ENCODE data around the gene MYO1F.
"Not testable (repeated sequence)": the region's sequence is repeated elsewhere in the genome, so short reads cannot be mapped to it uniquely, and the experiment has no call there.

MYO1F gene

GRCh38 chr19:8596168-8596567 lies 18.9 kb upstream of the MYO1F start:
- no peak for DNase-seq

- DNase-seq, result no peak
Observed at GRCh38 chr19:8595651-8596050, 18.4 kb upstream of the MYO1F start.

GRCh38 chr19:8593931-8594330 lies 16.7 kb upstream of the MYO1F start:
- DNase-seq, result no peak

GRCh38 chr19:8592231-8593009 lies 15.2 kb upstream of the MYO1F start:
- peak; percentile 95 for DNase-seq

- no peak for DNase-seq
Observed at GRCh38 chr19:8589177-8589714, 12.0 kb upstream of the MYO1F start.

GRCh38 chr19:8585894-8586750 lies 8.9 kb upstream of the MYO1F start:
- DNase-seq, result peak; percentile 71

GRCh38 chr19:8584965-8585893 lies 8.0 kb upstream of the MYO1F start:
- DNase-seq, result no peak

GRCh38 chr19:8580710-8581281 lies 3.6 kb upstream of the MYO1F start:
- DNase-seq, result peak; percentile 88

- DNase-seq, result peak; percentile 88
Observed at GRCh38 chr19:8578642-8579265, 1.5 kb upstream of the MYO1F start.

- no peak for DNase-seq
Observed at GRCh38 chr19:8577741-8578140, 499 bp upstream of the MYO1F start.

- peak; percentile 29 for DNase-seq
Observed at GRCh38 chr19:8576273-8576993, 809 bp downstream of the MYO1F start.

- DNase-seq, result peak; percentile 54
Observed at GRCh38 chr19:8575467-8575997, 1.7 kb downstream of the MYO1F start.

GRCh38 chr19:8574619-8574922 lies 2.7 kb downstream of the MYO1F start:
- not testable (repeated sequence) for DNase-seq

GRCh38 chr19:8573316-8573715 lies 3.9 kb downstream of the MYO1F start:
- DNase-seq, result no peak

GRCh38 chr19:8571006-8571411 lies 6.2 kb downstream of the MYO1F start:
- DNase-seq, result peak; percentile 36

GRCh38 chr19:8569066-8569771 lies 8.0 kb downstream of the MYO1F start:
- DNase-seq, result peak; percentile 72

GRCh38 chr19:8567522-8568172 lies 9.6 kb downstream of the MYO1F start:
- no peak for DNase-seq

GRCh38 chr19:8566855-8567254 lies 10.4 kb downstream of the MYO1F start:
- no peak for DNase-seq

GRCh38 chr19:8564866-8565265 lies 12.4 kb downstream of the MYO1F start:
- DNase-seq, result not testable (repeated sequence)
